Loucy (cell line): ENCODE data around the gene OXCT2.

Experiments used
- H2AFZ ChIP-seq: fragments of 200-600 bp; sonication (generic); 2 replicates; pipeline ENCODE4 v1.6.0; 2016; ENCODE audit warnings: antibody characterized with exemption, mild to moderate bottlenecking, low read length, moderate library complexity
- H3F3A ChIP-seq: fragments of 200-600 bp; 2 replicates; pipeline ENCODE4 v1.6.0; 2016; ENCODE audit warnings: antibody characterized with exemption, low read depth, mild to moderate bottlenecking
- H3K27me3 ChIP-seq: fragments of 200-600 bp; sonication (generic); 2 replicates; pipeline ENCODE4 v1.6.1; 2014; ENCODE audit warnings: low read length, mild to moderate bottlenecking; ENCODE audit not compliant: insufficient read depth, poor library complexity, severe bottlenecking
- H3K36me3 ChIP-seq: fragments of 200-600 bp; sonication (generic); 2 replicates; pipeline ENCODE4 v1.6.1; 2016; ENCODE audit warnings: low read length; ENCODE audit not compliant: insufficient read depth
- H3K4me1 ChIP-seq: fragments of 200-600 bp; sonication (generic); 2 replicates; pipeline ENCODE4 v1.5.1; 2014; ENCODE audit warnings: low read length, mild to moderate bottlenecking; ENCODE audit not compliant: insufficient read depth, poor library complexity, severe bottlenecking
- H3K4me2 ChIP-seq: fragments of 200-600 bp; sonication (generic); 2 replicates; pipeline ENCODE4 v1.6.0; 2014; ENCODE audit warnings: antibody characterized with exemption, low read length, low read depth, mild to moderate bottlenecking; ENCODE audit not compliant: poor library complexity, severe bottlenecking
- H3K4me3 ChIP-seq: fragments of 200-600 bp; sonication (generic); 2 replicates; pipeline ENCODE4 v1.5.1; 2014; ENCODE audit warnings: low read length, mild to moderate bottlenecking, mixed read lengths; ENCODE audit not compliant: poor library complexity, severe bottlenecking
- H3K79me2 ChIP-seq: fragments of 200-600 bp; sonication (generic); 2 replicates; pipeline ENCODE4 v1.6.1; 2014; ENCODE audit warnings: low read length; ENCODE audit not compliant: insufficient read depth
- H3K9ac ChIP-seq: fragments of 200-600 bp; sonication (generic); 2 replicates; pipeline ENCODE4 v1.6.0; 2014; ENCODE audit warnings: mild to moderate bottlenecking, low read depth, low read length, moderate library complexity; ENCODE audit not compliant: poor library complexity, severe bottlenecking
- H3K9me2 ChIP-seq: fragments of 200-600 bp; sonication (generic); replicated peaks from 2 replicates; pipeline ENCODE4 v1.6.1; 2016; ENCODE audit warnings: low read depth, low read length, mixed read lengths
- H3K9me3 ChIP-seq: fragments of 200-600 bp; sonication (generic); 2 replicates; pipeline ENCODE4 v1.6.1; 2014; ENCODE audit warnings: mild to moderate bottlenecking, antibody characterized with exemption, low read length, low read depth; ENCODE audit not compliant: insufficient read depth
- H4K20me1 ChIP-seq: fragments of 200-600 bp; sonication (generic); 2 replicates; pipeline ENCODE4 v1.6.0; 2014; ENCODE audit warnings: antibody characterized with exemption, low read length, mild to moderate bottlenecking; ENCODE audit not compliant: insufficient read depth, poor library complexity, severe bottlenecking
- EZH2phosphoT487 ChIP-seq: fragments of 200-600 bp; IDR thresholded peaks from 2 replicates; pipeline ENCODE4 v1.6.1; 2018; ENCODE audit warnings: antibody characterized with exemption, mild to moderate bottlenecking, moderate library complexity, borderline replicate concordance
- TF ChIP-seq, protein P1 (sequence below): fragments of 200-600 bp; sonication (generic); conservative IDR thresholded peaks from 2 replicates; pipeline ENCODE4 v1.5.1; 2014; ENCODE audit warnings: mild to moderate bottlenecking, antibody characterized with exemption, low read length

OXCT2 gene

DNA sequence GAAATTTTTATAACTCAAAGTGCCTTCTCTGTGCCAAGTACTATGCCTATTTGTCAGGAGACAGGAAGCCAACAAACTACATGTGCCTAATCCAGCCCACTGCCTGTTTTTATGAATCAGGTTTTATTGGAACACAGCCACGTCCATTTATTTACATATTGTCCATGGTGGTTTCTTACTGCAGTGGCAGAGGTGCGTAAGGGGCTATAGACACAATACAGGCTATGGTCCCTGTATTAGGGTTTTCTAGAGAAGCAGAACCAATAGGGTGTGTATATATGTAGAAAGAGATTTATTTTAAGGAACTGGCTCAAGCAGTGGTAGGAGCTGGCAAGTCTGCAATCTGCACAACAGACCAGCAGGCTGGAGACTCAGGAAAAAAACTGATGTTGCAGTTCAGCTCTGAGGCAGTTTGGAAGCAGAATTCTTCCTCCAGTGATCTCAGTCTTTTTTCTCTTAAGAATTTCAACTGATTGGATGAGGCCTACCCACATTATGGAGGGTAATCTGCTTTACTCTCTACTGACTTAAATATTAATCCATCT, 17.1 kb downstream of the OXCT2 start:
- H3K9me2 ChIP-seq: no peaks in the 10 kb centered on the region

DNA sequence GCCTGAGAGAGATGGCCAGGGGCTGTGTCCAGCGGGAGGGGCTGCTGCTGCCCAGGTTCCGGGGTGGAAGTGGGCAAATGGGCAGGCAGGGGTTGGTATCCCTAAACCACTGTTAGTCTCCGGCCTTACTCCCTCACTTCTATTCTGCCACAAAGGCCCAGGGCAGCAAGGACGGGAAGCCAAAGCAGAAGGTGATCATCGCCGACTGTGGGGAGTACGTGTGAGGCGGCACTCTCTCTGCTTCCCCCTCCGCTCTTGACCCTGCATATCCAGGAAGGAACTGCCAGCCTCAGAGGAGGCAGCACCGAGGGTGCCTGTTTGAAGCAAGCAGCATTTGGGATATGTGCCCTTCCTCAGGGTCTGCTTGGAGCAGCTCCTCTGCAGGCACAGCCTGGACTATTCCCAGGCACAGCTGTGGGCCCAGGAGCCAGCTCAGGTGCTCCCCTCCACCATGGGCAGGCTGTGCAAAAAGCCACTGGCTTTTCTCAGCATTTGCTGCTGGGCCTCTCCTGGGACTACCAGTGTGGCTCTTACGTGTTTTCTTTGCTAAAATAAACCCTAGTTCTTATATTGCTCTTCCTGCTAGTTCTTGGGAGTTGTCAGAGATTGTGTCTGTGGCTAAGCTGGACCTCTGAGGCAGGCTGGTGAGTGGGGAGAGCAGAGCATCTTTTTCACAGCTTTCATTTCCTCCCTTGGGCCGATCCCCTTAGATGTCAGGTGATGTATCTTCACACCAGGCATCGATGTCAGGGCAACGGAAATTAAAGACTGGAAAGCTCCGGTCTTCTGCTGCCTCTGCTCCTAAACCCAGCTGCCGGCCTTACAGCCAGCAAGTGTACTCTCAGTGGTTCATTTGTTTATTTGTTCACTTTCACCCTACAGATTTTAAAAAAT, 17.8 kb downstream of the OXCT2 start:
- H3F3A ChIP-seq: no peaks in the 10 kb centered on the region
- H3K9ac ChIP-seq: no peak overlapping the region
- no peaks in the 10 kb centered on the region for H3K9me3 ChIP-seq
- H3K4me3 ChIP-seq: no peak overlapping the region
- H3K36me3 ChIP-seq: peaks cover 51% of the 10 kb centered on the region; the same call in 1 of the 2 replicates
- TF ChIP-seq EZH2phosphoT487: no peak
- TF ChIP-seq, protein P1, sequence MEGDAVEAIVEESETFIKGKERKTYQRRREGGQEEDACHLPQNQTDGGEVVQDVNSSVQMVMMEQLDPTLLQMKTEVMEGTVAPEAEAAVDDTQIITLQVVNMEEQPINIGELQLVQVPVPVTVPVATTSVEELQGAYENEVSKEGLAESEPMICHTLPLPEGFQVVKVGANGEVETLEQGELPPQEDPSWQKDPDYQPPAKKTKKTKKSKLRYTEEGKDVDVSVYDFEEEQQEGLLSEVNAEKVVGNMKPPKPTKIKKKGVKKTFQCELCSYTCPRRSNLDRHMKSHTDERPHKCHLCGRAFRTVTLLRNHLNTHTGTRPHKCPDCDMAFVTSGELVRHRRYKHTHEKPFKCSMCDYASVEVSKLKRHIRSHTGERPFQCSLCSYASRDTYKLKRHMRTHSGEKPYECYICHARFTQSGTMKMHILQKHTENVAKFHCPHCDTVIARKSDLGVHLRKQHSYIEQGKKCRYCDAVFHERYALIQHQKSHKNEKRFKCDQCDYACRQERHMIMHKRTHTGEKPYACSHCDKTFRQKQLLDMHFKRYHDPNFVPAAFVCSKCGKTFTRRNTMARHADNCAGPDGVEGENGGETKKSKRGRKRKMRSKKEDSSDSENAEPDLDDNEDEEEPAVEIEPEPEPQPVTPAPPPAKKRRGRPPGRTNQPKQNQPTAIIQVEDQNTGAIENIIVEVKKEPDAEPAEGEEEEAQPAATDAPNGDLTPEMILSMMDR: no peak
- no peaks in the 10 kb centered on the region for H3K27me3 ChIP-seq
- no peak overlapping the region for H3K4me2 ChIP-seq
- H4K20me1 ChIP-seq: no peaks in the 10 kb centered on the region
- H2AFZ ChIP-seq: no peak overlapping the region
- no peaks in the 10 kb centered on the region for H3K4me1 ChIP-seq
- H3K9me2 ChIP-seq: no peaks in the 10 kb centered on the region
- H3K79me2 ChIP-seq: no peaks in the 10 kb centered on the region

More for the DNA sequence above, 17.1 kb downstream of the OXCT2 start:
- Histone ChIP-seq H3K4me2 (no peak overlapping the region), H3K79me2 (no peaks in the 10 kb centered on the region), H3K4me1 (no peaks in the 10 kb centered on the region), H3K36me3 (peaks cover 47% of the 10 kb centered on the region; the same call in 1 of the 2 replicates), H3K27me3 (no peaks in the 10 kb centered on the region), H3F3A (no peaks in the 10 kb centered on the region), H3K4me3 (no peak overlapping the region), H4K20me1 (no peaks in the 10 kb centered on the region), H2AFZ (no peak overlapping the region), H3K9me3 (no peaks in the 10 kb centered on the region), H3K9ac (no peak overlapping the region)
- TF ChIP-seq, protein P1: no peak
- no peak for TF ChIP-seq EZH2phosphoT487

DNA sequence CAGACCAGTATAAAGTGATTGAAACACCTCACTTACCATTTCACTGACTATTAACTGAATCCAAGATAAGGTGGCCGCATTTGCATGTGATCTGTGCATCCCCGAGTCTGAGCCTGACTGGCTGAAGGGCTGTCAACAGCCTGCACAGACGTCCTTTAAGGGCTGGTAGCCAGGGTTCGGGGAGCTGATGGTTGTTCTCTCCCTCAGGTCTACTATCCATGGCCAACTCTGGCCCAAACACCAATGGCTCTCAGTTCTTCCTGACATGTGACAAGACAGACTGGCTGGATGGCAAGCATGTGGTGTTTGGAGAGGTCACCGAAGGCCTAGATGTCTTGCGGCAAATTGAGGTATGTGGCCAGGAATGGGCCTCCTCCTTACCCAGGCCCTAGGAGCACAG, 18.4 kb downstream of the OXCT2 start:
- Histone ChIP-seq H3K4me3 (no peak overlapping the region), H3K36me3 (peaks cover 51% of the 10 kb centered on the region; the same call in 1 of the 2 replicates), H3K9me2 (no peaks in the 10 kb centered on the region), H3K27me3 (no peaks in the 10 kb centered on the region), H3F3A (no peaks in the 10 kb centered on the region), H3K4me2 (no peak overlapping the region), H3K9ac (no peak overlapping the region), H2AFZ (no peak overlapping the region), H4K20me1 (no peaks in the 10 kb centered on the region), H3K79me2 (no peaks in the 10 kb centered on the region), H3K9me3 (no peaks in the 10 kb centered on the region), H3K4me1 (no peaks in the 10 kb centered on the region)
- TF ChIP-seq, protein P1: no peak
- no peak for TF ChIP-seq EZH2phosphoT487
